Activated CD4-positive, CD25-positive, alpha-beta regulatory T cell treated with anti-CD3 and anti-CD28 coated beads, Interleukin-2, amount 50 U/mL, for 72 hours (primary cell): ENCODE results near the gene G6PC1.

Source experiments
- DNase-seq: peaks from one replicate; pipeline ENCODE4 v3.0.0; 2021

Gene G6PC1

GRCh38 chr17:42950044-42950783 is 49.6 kb downstream of the G6PC1 start:
- no peak for DNase-seq
